ENCODE data around the gene WNT7B. TPM values are rescaled to one million over a fixed set of nuclear protein-coding genes. Genes with fewer than 3 reads are reported as not detected.

WNT7B gene
- total RNA-seq, 4 donors from 2014 or later = not detected

DNA sequence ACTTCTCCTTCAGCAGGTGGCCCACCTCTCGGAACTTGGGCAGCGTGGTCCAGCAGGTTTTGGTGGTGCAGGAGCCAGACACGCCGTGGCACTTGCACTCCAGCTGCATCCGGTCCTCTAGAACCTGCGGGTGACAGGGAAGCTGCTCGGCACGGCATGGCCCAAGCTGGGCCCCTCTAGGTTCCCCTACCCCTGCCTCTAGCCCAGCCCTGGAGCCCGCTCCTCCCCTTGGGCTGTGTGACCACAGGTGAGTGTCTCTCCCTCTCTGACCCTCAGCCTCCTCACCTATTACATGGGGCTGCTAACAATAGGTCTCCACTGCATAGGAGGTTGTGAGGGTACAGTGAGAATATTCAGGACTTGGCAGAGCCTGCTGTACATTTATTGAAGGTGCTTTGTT, 53.8 kb downstream of the WNT7B start:
- Histone ChIP-seq H3K9me3 (no peaks in the 10 kb centered on the region), H3K36me3 (no peaks in the 10 kb centered on the region), H3K27me3 (no peaks in the 10 kb centered on the region), H3K4me1 (no peaks in the 10 kb centered on the region), H3K4me3 (no peak overlapping the region), H3K27ac (no peak overlapping the region)
- DNase-seq = no peak
- no peak for TF ChIP-seq POLR2A (IDR thresholded peaks at IDR 0.05)
- TF ChIP-seq, protein P1, sequence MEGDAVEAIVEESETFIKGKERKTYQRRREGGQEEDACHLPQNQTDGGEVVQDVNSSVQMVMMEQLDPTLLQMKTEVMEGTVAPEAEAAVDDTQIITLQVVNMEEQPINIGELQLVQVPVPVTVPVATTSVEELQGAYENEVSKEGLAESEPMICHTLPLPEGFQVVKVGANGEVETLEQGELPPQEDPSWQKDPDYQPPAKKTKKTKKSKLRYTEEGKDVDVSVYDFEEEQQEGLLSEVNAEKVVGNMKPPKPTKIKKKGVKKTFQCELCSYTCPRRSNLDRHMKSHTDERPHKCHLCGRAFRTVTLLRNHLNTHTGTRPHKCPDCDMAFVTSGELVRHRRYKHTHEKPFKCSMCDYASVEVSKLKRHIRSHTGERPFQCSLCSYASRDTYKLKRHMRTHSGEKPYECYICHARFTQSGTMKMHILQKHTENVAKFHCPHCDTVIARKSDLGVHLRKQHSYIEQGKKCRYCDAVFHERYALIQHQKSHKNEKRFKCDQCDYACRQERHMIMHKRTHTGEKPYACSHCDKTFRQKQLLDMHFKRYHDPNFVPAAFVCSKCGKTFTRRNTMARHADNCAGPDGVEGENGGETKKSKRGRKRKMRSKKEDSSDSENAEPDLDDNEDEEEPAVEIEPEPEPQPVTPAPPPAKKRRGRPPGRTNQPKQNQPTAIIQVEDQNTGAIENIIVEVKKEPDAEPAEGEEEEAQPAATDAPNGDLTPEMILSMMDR (IDR thresholded peaks at IDR 0.05) = no peak

DNA sequence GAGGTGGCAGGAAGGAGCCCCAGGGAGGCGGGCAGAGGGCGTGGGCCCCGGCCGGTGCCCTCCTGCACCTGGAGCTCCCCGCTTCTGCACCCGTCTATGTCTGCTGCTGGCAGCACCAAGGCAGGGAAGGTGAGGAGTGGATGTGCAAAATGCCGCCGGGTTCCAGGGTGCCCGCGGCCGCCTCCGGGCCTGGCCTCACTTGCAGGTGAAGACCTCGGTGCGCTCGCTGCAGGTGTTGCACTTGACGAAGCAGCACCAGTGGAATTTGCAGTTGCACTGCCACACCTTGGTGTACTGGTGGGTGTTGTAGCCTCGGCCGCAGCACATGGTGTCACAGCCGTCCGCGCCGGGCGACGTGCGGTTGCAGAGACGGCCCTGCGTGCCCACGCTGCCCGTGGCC, 54.3 kb downstream of the WNT7B start:
- no peak for DNase-seq
- no peak for TF ChIP-seq POLR2A (IDR thresholded peaks at IDR 0.05)
- TF ChIP-seq, protein P1 (IDR thresholded peaks at IDR 0.05) = no peak
- no peaks in the 10 kb centered on the region for H3K36me3 ChIP-seq
- no peak overlapping the region for H3K27ac ChIP-seq
- H3K27me3 ChIP-seq = no peaks in the 10 kb centered on the region
- H3K4me1 ChIP-seq = no peaks in the 10 kb centered on the region
- no peak overlapping the region for H3K4me3 ChIP-seq
- H3K9me3 ChIP-seq = no peaks in the 10 kb centered on the region

DNA sequence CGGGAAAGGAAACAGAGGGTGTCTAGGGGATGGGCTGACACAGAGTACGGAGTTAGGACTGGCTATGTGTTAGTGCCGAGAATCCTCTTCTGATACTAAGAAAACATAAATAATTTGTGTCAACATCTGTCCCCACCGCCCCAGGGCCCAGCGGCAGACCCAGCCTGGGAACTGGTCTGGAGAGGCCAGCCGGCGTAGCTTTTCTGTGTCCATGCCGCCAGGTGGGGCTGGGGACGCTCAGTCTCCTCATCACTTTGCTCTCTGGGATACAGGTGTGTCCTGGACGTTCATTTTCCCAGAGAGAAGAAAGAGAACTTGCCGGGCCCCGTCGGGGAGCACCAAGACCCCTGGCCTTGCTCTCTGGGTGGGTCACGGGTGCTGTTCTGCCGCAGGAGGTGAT, 54.7 kb downstream of the WNT7B start:
- no peak for DNase-seq
- no peak for TF ChIP-seq POLR2A (IDR thresholded peaks at IDR 0.05)
- Histone ChIP-seq H3K4me1 (no peaks in the 10 kb centered on the region), H3K9me3 (no peaks in the 10 kb centered on the region), H3K4me3 (no peak overlapping the region), H3K36me3 (no peaks in the 10 kb centered on the region), H3K27me3 (no peaks in the 10 kb centered on the region), H3K27ac (no peak overlapping the region)

DNA sequence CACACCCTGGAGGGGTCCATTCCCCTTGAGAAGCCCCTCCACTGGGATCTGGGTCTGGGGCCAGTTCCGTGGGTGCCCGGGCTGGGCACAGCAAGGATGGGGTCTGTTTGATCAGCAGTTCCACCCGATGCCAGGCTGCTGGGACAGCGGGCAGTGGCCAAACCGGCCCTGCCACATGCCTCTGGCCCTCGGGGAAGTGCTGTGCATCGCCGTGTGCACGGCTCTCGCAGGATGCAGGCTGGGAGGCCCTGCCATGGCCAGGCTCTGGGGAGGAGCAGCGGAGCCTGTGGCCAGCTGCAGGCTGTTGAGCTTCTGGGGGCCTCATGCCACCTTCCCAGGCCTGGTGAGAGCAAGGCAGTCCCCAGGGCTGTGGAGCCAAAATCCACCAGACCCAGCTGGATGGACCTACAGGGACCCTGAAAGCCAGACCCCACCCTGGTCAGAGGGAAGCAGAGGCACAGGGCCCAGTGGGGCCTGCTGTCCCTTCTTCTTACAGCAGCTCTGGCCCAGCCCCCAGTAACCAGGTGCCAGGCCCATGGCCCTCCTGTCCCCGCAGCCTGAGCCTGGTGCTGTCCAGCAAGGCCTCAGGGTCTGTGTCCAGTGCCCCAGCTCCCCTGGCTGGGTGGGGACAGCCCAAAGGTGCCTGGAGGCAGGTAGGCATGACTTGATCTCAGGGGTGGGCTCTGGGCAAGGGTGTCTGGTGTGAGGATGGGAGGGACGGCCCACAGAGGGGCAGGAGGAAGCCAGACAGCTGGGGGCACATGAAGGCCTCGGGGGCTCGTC, 57.3 kb downstream of the WNT7B start:
- Histone ChIP-seq H3K27ac (no peak overlapping the region), H3K9me3 (no peaks in the 10 kb centered on the region), H3K4me1 (no peaks in the 10 kb centered on the region), H3K4me3 (no peak overlapping the region), H3K27me3 (no peaks in the 10 kb centered on the region), H3K36me3 (no peaks in the 10 kb centered on the region)
- no peak for TF ChIP-seq POLR2A (IDR thresholded peaks at IDR 0.05)
- TF ChIP-seq, protein P1 (IDR thresholded peaks at IDR 0.05) = no peak
- DNase-seq = no peak

DNA sequence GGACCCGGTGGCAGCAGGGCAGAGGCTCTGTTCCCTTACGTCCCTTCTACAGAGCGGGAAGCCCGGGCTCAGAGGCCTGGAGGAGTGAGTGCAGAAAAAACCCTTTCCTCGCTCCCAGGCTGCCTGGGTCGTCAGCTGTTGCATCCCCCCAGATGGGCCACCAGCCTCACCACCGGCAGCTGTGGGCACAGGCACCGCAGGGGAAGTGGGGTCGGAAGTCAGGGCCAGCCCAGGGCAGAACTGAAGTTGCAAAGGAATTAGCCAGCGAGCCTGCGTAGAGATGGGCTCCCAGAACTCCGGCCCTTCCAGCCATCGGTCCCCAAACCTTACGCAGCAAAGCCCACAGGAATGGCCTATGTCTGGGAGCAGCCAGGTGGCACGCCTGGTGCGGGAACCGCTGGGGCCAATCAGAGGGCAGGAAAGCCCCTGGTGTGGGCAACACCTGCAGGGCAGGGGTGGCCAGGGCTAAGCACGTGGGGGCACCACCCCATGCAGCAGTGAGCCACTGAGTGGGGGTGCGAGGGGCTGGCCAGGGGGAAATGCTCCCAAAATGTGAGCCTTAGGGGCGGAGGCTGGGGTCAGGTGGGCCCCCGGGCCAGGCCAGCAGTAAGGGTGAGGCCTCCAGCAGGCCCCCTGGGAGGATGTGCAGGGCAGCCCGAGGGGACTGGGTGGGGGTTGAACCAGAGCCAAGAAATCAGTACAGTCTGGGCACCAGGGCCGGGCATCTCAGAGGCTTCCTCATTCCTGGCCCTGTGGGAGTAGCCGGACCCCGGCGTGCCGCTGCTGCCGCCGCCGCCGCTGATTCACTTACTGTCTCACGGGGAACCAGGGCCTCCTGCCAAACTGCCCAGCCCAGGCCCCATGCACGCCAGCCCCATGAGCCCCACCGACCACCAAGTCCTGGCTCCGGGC, 58.2 kb downstream of the WNT7B start:
- DNase-seq = no peak
- Histone ChIP-seq H3K27me3 (no peaks in the 10 kb centered on the region), H3K4me3 (no peak overlapping the region), H3K4me1 (no peaks in the 10 kb centered on the region), H3K9me3 (peaks cover 0 to 4% (median 0%) of the 10 kb centered on the region in 4 donors), H3K36me3 (no peaks in the 10 kb centered on the region), H3K27ac (no peak overlapping the region)
- TF ChIP-seq, protein P1 (IDR thresholded peaks at IDR 0.05) = no peak
- no peak for TF ChIP-seq POLR2A (IDR thresholded peaks at IDR 0.05)

Data from Peyer's patch (tissue), 4 donors.